NB4 (cell line): ENCODE data around the gene ZFYVE27.

Source experiments
- MAX ChIP-seq: IDR thresholded peaks from 2 replicates; pipeline ENCODE4 v1.6.1; 2011; ENCODE audit warnings: low read depth, low read length
- POLR2A ChIP-seq: IDR thresholded peaks from 2 replicates; pipeline ENCODE4 v1.6.1; 2011; ENCODE audit warnings: mild to moderate bottlenecking; ENCODE audit not compliant: insufficient read length; ENCODE audit errors: extremely low read depth
- TF ChIP-seq, protein P1 (sequence below): IDR thresholded peaks from one replicate; pipeline ENCODE4 v1.5.1; 2012; ENCODE audit warnings: low read depth, low read length

- TF ChIP-seq MAX (peak; percentile 78), POLR2A (no peak)
- TF ChIP-seq, protein P1, sequence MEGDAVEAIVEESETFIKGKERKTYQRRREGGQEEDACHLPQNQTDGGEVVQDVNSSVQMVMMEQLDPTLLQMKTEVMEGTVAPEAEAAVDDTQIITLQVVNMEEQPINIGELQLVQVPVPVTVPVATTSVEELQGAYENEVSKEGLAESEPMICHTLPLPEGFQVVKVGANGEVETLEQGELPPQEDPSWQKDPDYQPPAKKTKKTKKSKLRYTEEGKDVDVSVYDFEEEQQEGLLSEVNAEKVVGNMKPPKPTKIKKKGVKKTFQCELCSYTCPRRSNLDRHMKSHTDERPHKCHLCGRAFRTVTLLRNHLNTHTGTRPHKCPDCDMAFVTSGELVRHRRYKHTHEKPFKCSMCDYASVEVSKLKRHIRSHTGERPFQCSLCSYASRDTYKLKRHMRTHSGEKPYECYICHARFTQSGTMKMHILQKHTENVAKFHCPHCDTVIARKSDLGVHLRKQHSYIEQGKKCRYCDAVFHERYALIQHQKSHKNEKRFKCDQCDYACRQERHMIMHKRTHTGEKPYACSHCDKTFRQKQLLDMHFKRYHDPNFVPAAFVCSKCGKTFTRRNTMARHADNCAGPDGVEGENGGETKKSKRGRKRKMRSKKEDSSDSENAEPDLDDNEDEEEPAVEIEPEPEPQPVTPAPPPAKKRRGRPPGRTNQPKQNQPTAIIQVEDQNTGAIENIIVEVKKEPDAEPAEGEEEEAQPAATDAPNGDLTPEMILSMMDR = peak; percentile 92
These were observed 5.4 kb upstream of the ZFYVE27 start for GRCh38 chr10:97731346-97732051.
